GM19463 (cell line): ENCODE results near the gene PHLDB2.

Experiments
- ATAC-seq: cut with Tn5 transposase; IDR thresholded peaks from one replicate; pipeline ENCODE4 v1.9.1; 2021; ENCODE audit warnings: mild to moderate bottlenecking, moderate library complexity; ENCODE audit not compliant: unreplicated experiment

Gene PHLDB2

DNA sequence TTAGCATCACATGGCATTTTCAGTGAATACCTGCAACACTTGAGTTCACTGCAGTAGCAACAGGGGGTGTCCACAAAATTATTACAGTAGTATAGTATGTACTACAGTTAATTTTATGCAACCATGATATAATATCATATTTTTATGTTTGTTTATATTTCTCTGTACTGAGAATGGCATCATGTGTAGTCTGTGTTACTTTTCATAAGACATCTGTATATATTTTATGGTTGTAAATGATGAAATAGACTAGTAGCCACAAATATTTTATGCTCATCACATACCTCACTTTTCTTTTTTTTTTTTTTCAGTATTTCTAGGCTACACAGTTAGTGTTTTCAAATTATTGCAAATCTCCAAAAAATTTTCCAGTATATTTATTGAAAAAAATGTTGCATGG lies 22.4 kb downstream of the PHLDB2 start:
- ATAC-seq, result no peak

DNA sequence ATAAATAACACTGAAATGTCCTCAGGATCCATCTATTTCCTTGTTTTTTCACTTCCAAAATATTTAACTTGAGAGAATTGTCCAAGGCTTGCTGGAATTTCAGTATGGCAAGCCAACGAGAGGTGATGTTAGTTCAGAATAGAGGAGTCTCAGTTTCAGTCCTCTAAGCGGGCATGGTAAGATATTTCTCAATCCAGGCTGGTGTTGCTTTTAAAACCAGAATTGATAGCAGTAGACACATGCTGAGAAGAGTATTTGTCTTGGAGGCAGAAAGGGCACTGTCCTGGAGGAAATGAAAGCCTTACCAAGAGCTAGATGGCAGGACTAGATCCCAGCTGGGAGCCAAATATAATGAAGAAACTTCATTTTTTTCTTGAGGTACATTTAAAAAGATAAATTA lies 23.1 kb downstream of the PHLDB2 start:
- ATAC-seq, result no peak

DNA sequence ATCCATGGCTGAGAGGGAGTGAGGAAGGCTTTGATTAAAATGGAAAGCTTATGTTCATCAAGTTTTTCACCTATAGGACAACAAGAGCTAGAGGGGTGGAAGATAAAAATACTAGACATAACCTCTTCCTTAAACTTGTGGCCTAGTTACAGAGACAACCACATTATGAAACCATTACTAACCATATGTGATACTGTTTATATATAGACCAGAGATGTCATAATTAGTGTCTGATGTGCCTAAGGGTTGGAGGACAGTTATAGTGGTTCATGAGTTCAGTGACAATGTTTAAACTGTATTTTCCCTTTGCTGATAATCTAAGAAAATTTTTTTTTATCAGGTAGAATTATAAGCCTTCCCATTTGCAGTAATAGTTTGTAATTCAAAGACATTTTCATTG lies 23.7 kb downstream of the PHLDB2 start:
- peak; percentile 95 for ATAC-seq

DNA sequence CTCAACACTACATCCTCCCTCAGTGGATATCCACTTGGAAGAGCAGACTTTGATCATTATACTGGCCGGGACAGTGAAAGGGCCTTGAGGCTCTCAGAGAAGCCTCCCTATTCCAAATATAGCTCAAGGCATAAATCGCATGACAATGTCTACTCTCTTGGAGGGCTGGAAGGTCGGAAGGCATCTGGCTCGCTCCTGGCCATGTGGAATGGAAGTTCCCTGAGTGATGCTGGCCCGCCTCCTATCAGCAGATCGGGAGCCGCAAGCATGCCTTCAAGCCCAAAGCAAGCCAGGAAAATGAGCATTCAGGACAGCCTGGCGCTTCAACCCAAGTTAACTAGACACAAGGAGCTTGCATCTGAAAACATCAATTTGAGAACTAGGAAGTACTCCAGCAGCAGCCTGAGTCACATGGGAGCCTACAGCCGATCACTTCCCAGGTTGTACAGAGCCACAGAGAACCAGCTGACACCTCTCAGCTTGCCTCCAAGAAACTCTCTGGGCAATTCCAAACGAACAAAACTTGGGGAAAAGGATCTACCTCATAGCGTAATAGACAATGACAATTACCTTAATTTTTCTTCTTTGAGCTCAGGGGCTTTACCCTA lies 25.4 kb downstream of the PHLDB2 start:
- ATAC-seq, result no peak

DNA sequence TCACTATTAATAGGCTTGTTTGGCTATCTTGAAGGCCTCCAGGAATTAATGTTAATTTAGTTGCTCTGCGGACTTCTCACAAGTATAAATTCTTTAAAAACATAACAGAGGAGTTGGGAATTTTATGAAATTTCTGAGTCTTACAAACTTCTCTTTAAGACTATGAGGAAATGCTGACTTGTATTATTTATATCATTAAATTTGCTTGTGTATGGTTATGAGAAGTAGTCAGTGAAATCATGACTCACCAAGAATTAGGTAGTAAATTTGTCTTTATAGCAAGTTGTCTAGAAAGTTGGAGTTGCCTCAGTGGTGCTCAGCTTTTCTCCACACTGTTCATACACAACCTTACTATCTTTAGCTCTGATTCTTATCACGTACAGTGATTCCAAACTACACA lies 26.5 kb downstream of the PHLDB2 start:
- ATAC-seq, result no peak

DNA sequence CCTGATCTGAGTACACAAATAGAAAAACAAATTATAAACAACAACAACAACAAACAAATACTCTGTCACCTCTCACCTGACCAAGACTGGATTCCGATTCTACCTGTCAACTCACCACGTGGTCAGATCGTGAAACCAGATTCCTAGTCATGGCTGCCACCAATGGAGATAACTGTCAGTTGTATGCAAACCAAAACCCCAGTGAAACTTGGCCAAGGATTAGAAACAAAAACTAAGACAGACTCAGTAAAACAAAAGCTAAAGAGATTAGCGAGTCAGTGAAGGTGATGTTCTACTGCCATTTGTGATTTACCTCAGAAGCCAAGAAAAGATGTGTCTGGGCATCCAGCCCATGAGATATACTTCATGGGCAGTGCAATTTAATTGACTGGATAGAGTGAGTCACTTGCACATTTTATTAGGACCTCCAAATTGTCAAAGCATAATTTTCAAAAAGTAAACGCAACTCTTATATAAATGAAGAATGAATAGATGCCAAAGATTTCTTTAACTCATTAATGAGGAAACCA lies 31.1 kb downstream of the PHLDB2 start:
- ATAC-seq, result no peak

DNA sequence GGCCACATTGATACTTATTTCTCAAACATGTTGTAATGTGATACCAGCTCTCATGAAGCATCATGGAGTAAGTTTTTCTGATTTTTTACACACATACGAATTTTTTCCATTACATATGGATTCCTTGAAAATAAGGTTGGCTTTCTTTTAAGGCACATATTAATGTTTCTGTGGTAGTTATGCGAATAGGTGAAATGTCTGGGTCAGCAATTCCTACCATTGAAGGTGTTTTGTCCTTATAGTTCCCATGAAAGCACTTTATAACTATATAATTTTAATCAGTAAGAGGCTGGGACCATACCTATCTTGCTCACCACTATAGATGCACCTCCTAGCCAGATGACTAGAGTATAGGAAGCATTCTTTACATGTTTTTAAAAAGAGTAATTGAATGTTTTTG lies 33.0 kb downstream of the PHLDB2 start:
- ATAC-seq, result no peak

DNA sequence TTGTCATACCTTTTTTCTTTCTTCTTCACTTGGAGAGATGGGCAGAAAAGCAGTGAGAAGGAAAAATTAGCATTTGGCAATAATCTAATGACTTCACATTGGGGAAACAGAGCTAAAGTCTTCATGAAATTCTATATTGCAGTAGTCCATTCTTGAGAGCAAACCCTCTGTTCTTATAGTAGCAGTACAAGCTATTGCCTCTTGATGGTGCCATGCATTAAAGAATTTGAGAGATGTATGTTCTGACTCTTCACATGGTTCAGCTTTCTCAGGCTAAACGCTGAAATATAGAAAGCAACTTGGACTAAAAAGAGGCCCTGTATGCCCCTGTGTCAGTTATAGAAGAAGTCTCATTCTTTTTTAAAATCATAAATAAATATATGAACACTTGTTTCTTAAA lies 36.0 kb downstream of the PHLDB2 start:
- no peak for ATAC-seq

DNA sequence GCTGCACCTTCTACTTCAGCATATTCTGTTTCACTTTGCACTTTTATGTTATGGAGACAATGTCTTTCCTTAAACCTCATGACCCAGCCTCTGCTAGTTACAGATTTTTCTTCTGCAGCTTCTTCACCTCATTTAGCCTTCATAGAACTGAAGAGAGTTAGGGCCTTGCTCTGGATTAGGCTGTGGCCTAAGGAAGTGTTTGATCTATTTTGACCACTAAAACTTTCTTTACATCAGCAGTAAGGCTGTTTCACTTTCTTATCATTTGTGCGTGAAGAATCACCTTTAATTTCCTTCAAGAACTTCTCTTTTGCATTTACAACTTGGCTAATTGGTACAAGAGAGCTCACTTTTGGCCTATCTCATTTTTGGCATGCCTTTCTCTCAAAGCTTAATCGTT lies 40.9 kb downstream of the PHLDB2 start:
- no peak for ATAC-seq

DNA sequence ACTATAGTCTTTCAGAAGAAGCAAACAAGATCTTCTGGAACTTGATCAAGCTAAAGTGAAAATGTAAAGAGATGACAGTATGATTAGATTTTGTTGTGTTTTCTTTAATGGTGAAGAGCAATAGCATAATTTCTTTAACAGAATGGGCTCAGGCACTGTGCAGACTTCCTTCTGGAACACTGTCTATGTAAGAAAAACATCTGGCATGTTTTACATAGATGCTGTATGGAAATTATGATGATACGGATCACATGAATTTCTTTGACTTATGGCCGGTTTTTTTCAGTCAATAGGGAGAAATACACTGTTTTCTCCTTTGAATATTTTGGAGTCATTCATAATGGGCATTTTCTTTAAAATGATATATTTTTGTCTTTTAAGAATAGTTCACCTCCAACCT lies 42.6 kb downstream of the PHLDB2 start:
- ATAC-seq, result no peak

DNA sequence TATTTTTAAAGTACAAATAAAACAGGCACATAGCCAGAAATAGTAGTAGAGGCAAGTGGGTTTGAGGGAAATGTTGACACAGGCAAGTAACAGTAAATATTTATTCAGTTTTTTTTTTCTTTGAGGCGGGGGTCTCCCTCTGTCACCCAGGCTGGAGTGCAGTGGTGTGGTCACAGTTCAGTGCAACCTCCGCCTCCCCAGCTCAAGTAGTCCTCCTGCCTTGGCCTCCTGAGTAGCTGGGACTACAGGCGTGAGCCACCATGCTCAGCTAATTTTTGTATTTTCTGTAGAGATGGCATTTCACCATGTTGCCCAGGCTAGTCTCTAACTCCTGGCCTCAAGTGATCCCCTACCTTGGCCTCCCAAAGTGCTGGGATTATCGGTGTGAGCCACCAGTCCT lies 43.5 kb downstream of the PHLDB2 start:
- no peak for ATAC-seq

DNA sequence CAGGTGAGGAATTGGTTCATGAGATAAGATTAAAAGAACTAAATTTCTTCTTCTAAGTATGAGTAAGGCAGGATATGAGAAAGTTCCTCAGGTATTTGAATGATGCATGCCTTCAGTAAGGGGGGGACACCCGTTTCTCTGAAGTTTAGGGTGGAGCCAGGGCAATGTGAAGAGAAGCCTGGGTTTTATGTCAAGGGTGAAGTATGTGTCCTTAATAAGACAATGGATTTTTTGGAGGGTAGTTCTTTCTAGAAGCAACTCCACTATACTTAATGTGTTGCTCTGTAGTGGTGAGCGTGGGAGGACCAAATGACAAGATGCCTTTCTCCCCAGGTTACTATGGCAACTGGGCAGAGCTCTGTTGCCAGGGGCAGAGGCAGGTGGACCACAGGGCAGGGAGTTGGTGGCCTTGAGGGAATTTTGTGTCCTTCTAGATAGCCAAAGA lies 44.0 kb downstream of the PHLDB2 start:
- ATAC-seq, result no peak

DNA sequence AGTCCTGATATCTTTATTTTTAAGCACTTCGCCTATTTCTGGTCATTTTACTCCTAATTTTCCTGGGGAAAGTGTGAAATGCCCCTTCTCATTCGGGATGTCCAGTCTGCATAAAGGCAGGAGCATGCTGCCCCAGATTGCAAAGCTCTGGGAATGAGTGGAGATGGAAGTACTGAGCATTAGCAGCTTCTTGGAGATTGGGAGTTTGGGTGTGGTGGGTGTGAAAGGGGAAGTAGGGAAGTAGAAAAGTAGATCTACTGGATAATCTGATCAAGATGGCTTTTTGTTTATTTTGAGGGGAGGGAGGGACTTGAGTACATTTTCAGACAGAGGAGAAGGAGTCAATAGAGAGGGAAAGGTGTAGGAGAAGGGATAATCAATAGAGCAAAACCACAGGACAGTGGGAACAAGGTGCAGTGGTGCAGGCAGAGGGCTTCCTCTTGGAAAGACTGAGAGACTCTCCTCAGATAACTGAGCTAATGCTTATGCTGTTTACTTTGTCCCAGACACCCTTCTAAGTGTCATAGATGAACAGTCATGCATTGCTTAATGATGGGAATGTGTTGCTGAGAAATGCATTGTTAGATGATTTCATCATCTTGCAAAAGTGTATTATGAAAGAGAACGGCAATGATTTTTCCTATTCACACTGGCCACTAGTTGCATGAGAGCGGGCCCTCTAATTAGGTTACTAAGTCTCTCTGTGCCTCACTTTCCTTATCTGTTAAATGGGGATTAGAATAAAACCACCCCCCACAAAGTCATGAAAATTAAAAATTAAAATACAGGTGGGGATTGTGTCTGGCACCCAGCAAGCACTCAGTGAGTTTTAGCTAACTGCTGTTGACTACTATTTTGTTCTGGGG lies 45.5 kb downstream of the PHLDB2 start:
- no peak for ATAC-seq

DNA sequence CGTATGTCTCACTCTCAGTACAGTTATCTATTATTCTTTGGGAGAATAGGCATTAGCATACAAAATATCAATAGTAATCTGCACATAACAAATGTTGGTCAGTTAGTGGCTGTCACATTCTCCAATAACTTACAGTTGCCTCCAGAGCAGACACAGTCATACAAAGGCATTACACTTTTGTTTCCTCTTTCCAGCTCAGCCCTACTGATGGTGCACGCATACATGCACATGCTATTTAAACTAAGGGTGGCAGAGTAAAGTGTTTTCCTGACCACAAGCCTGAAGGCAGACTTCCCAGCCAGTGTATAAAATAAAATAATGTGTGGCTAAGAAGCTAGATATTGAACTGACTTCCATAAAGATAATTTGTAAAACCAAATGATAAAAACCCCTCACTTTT lies 47.6 kb downstream of the PHLDB2 start:
- ATAC-seq, result no peak

DNA sequence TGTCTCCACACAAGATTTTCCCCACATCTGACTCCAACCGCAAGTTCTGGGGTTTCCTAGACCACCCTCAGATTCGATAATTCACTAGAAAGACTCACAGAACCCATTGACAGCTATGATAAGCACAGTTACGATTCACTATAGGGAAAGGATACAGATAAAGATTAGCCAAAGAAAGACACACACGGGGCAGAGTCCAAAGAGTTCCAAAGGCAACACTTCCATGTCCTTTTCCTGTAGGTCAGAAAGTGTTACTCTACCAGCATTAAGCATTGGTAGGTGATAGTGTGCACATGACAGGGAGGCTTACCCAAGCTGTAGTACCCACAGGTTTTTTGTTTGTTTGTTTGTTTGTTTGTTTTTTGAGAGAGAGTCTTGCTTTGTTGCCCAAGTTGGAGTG lies 48.1 kb downstream of the PHLDB2 start:
- no peak for ATAC-seq

DNA sequence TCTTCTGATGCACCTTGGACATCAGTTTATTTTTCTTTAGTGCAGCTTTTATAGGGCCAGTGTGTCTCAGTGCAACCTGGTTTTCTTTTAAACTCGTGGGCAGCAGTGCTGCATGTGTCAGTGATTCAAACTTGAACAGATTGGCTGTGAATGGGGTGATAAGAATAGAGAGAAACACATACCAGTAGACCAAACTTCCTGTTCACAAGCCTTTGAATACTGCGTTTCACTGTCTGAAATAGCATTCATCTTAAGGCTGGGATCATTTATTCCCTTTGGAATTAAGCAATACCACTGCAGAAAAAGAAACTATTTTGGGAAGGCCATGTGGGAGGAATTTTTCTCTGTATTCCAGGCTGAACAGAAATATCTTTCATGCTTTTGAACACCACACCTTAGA lies 51.7 kb downstream of the PHLDB2 start:
- ATAC-seq, result no peak

DNA sequence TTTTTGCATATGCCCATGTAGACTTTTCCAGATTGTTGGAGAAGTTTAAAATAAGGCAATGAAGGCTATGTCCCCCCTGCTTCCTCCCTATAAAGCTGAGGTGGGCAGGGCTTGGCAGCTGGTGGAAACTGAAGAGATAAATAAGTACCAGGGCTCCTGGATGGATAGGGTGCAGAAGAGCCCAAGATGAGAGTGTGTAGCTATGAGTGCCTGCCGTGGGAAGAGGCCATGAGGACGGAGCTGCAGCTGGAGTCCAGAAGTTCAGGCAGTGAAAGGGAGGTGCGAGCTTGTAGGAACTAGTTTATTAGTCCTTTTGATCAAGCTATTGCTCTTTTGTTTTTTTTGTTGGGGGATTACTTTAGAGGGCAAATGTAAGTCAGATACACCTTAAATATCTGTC lies 52.4 kb downstream of the PHLDB2 start:
- no peak for ATAC-seq

DNA sequence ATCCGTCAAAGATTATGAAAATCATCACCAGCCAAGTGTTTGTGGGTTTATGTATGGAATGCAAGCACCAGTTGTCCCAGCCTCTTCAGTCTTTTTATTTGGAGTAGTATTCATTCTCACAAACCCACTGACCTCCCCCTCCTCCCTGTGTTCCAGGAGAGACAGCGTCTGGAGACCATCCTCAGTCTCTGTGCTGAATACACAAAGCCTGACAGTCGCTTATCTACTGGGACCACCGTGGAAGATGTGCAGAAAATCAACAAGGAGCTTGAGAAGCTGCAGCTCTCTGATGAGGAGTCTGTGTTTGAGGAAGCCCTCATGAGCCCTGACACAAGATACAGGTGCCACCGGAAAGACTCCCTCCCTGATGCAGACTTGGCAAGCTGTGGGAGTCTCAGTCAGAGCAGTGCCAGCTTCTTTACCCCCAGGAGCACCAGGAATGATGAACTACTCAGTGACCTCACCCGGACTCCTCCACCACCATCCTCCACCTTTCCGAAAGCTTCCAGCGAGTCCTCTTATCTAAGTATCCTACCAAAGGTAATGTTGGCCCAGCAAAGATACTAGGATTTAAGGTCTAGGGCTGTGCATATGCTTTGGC lies 54.2 kb downstream of the PHLDB2 start:
- ATAC-seq, result no peak

DNA sequence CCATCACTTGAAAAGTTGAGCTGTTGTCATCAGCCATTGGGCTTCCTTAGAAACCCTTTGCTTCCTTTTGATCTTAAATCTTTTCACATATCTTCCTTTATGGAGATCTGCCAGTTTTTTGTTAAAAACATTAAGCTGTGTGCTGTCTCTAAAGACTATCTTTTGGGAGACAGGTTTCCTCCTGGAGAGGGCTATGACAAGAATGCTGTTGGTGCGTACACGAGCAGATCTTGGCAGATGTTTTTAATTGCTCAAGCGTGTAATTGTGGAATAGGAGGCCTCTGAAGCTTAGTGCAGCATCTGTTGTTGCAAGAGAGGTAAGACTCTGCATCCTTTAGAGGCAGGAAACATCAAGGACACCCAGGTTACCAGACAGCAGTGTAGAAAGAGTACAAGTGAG lies 56.8 kb downstream of the PHLDB2 start:
- no peak for ATAC-seq

DNA sequence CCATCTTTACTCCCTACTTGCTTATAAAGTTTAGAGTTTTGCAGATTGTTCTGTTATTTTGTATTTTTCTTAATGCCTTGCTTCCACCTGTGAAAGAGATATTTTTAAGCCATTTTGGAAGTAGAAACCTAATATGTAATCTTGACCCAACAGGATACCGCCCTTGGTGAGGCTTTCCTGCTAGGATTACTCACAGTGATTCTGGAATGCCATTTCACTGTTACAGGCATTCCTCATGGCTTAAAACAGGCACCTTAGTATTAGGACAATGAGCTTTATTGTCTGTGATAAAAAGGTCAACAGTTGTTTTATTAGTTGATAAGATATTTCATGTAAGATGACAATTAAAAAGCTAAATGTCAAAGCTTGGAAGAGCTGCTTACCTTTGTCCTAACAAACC lies 58.2 kb downstream of the PHLDB2 start:
- no peak for ATAC-seq

DNA sequence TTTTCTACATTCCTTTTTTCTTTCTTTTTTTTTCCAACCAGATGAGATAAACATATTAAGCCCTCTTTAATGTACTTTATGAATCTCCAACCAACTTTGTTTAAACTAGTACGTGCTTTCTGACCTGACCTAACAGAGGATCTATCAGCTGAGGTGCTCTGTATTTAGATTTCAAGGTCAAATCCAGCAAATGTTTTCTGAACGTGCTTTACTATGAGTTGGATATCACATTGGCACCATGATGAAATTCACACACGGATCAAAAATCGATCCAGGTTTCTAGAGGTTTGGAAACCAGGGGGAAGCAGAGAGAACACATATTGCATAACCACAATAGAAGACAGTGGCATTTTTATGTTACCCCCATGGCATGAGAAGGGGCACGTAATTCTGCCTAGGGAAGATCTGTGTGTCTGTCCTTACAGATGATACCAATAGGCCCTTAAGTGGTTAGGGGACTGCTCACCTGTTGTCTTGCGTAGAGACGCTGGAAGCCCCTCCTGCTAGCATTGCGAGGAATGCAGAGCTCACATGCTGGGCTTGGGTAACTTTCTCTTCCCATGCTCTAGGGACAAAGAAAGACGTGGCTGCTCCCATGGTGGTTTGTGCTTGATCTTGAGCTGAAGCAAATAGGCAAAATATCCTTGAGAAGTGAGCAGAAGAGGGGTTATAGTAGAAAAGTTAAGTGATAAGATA lies 60.5 kb downstream of the PHLDB2 start:
- ATAC-seq, result no peak
